OCI-LY3 (cell line): ENCODE data around the gene ADRA2A.

ENCODE experiments used
- CTCF ChIP-seq: fragments of 200-600, 300-600 bp; sonication (generic); IDR thresholded peaks from 2 replicates; pipeline ENCODE4 v1.5.1; 2014; ENCODE audit warnings: antibody characterized with exemption, low read length, low read depth
- EZH2phosphoT487 ChIP-seq: fragments of 200-600 bp; shearing (Covaris generic); IDR thresholded peaks from 2 replicates; pipeline ENCODE4 v1.6.1; 2018; ENCODE audit warnings: antibody characterized with exemption, mixed run types, low read depth

- TF ChIP-seq CTCF (no peak), EZH2phosphoT487 (no peak)
Measured at GRCh38 chr10:111084366-111085255, 7.8 kb downstream of the ADRA2A start.
